HG02678 (cell line): ENCODE results near the gene FANCM.
"Not testable (repeated sequence)": the region's sequence is repeated elsewhere in the genome, so short reads cannot be mapped to it uniquely, and the experiment has no call there.

Experiments used
- ATAC-seq: cut with Tn5 transposase; IDR thresholded peaks from one replicate; pipeline ENCODE4 v1.9.1; 2021; ENCODE audit warnings: mild to moderate bottlenecking, moderate library complexity; ENCODE audit not compliant: unreplicated experiment

FANCM gene

DNA sequence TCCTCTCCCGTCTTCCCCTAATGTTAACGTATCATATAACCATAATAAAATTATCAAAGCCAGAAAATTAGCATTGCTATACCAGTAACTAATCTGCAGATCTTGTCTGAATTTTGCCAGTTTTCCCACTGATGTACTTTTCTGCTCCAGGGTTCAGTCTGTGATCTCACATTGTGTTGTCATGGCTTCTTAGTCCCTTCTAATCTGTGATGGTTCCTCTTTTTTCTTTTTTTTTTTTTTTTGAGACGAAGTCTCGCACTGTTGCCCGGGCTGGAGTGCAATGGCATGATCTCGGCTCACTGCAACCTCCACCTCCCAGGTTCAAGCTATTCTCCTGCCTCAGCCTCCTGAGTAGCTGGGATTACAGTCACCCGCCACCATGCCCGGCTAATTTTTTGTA is 6.4 kb downstream of the FANCM start:
- ATAC-seq = not testable (repeated sequence)

DNA sequence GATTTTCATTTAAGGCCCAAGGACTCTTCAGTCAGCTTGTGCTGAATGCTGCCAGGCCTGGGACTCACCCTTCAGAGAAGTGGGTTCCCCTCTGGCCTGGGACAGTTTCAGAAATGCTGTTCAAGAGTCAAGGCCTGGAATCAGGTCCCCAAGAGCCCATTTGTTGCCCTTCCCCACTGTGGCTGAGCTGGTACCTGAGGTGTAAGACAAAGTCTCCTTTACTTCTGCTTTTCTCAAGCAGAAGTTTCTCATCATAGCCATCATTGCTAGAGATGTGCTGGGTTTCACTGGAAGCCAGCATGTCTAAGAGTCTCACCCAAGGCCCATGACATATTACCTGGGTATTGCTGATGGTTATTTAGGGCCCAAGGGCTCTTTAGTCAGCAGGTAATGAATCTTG is 8.9 kb downstream of the FANCM start:
- peak; percentile 54 for ATAC-seq

DNA sequence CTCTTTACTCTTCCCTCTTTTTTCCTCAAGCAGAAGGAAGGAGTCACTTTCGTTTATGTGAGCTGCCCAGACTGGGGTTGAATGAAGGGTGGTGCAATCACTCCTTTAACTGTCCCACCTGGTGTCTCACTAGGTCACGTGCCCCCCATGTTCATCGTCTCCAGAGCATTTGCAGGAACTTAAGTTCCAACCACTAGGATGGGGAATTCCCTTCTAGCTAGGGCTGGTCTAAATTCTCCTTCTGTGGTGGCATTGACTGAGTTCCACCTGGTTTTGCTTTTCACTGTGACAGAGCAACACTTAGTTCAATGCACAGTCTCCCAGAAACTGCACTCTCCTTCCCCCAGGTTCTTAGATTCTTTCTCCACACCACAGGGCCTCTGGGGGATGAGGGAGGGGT is 9.5 kb downstream of the FANCM start:
- peak; percentile 66 for ATAC-seq

DNA sequence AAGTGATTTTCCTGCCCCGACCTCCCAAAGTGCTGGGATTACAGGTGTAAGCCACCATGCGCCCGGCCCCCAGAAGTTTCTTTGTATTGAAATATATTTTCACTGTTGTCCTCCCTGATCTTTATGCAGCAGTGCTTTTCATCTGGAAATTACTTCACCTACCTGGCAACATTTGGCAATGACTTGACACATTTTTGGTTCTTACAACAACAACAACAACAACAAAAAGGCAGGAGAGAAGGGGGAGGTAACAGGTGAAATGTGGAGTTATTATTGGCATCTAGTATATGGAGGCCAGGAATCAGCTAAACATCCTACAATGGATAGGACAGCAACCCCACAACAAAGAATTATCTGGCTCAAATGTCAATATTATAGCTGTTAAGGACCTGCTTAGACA is 13.9 kb downstream of the FANCM start:
- no peak for ATAC-seq

GRCh38 chr14:45150386-45150890 is 14.7 kb downstream of the FANCM start:
- ATAC-seq = no peak

- ATAC-seq = no peak
These were observed 20.3 kb downstream of the FANCM start for GRCh38 chr14:45156067-45156466.

GRCh38 chr14:45169906-45170305 is 34.2 kb downstream of the FANCM start:
- ATAC-seq = no peak

DNA sequence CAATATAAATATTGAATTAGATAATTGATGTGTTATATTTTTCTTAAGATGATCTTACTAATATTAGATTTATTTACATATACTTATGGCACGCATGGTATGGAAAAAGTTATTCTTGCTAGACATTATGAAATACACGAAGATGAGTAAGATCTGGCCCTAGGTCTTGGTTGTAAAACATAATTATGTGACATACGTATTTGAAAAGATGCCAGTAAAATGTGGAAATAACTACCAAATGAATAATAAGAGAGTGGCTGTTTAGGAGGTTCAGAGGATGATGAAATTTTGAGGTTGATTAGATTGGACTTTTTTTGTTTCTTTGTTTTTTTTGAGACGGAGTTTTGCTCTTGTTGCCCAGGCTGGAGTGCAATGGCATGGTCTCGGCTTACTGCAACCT is 41.3 kb downstream of the FANCM start:
- ATAC-seq = no peak

DNA sequence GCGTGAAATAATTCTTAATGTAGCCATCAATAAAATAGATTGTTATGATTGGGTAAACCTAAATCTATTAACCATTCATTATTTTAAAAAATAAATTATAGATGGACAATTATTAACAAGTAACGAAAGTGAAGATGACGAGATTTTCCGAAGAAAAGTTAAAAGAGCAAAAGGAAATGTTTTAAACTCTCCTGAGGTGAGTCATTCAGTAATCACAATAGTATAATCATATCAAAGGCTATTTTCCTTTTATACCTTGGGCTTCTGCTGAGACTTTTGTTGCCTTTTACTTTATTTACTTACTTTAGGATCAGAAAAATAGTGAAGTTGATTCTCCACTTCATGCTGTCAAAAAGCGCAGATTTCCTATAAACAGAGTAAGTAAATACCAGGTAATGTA is 45.6 kb downstream of the FANCM start:
- no peak for ATAC-seq

GRCh38 chr14:45181806-45182205 is 46.1 kb downstream of the FANCM start:
- no peak for ATAC-seq

DNA sequence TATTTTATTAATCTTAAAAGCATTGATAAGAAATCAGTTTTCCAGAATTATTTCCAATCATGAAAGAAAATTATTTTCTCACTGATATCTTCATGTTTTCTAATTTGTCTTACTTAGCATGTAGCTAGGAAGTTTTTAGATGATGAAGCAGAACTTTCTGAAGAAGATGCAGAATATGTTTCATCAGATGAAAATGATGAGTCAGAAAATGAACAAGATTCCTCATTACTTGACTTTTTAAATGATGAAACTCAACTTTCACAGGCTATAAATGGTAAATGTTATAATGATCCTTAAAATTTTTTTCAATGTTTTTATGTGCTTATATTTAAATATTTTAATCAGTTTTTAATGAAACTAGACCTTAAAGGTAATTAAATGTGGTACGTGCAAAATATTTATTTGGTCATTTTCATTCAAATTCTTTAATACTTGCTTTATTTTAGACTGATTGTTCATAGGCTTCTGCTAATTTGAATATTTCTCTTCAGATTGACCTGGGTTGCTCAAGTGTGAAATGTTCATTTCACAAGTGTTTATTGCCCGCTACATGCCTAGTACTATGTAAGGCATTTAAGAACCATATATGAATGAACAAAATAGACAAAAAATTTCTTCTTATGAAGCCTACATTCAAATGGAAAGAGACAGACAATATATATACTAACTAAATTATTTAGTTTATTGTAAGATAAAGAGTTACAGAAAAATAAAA is 49.5 kb downstream of the FANCM start:
- no peak for ATAC-seq

- peak; percentile 65 for ATAC-seq
These were observed 59.2 kb downstream of the FANCM start for GRCh38 chr14:45194964-45195363.

DNA sequence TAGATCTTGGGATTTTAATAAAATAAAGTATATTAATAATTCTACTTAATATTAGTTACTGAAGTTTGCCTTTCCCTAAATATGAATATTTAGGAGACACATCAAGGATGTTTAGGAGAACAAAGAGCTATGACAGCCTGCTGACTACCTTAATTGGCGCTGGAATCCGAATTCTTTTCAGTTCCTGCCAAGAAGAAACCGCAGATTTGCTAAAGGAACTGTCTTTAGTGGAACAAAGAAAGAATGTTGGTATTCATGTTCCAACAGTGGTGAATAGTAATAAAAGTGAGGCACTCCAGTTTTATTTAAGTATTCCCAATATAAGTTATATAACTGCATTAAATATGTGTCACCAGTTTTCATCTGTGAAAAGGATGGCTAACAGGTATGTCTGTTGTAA is 62.8 kb downstream of the FANCM start:
- no peak for ATAC-seq

- ATAC-seq = no peak
These were observed 63.5 kb downstream of the FANCM start for GRCh38 chr14:45199230-45199629.

DNA sequence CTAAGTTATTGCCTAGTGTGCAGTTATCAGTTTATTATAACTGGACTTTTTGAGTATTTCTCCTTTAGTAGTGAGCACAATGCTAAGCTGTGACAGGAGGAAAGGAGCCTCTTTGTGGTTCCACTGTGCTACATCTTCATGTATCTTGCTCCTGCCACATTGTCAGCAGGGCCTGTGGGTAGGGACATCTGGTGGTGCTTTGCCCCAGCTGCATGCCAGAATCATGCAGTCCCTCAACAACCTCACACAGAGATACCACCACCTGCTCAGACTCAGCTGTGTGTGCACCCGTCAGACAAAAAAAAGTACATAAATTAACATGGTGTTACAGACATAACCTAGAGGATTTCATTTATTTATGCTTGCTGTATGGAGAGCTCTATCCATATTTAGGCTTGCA is 66.2 kb downstream of the FANCM start:
- peak; percentile 79 for ATAC-seq

DNA sequence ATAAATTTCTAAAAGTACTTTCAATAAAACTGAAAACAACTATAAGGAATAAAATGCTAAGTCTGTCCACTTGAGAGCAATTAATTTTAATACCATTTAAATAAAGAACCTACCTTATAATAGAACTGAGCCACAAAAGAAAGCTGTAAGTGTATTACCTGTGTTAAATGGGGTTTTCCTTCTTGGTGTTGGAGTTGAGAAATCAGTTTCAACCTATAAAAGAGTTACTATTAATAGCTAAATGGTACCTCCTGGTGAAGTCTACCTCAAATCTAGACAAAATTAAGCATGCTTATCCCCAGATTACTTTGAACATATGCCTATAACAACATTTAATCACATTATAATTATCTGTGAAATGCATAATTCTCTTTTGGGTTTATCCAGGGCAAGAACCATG is 68.5 kb downstream of the FANCM start:
- no peak for ATAC-seq

DNA sequence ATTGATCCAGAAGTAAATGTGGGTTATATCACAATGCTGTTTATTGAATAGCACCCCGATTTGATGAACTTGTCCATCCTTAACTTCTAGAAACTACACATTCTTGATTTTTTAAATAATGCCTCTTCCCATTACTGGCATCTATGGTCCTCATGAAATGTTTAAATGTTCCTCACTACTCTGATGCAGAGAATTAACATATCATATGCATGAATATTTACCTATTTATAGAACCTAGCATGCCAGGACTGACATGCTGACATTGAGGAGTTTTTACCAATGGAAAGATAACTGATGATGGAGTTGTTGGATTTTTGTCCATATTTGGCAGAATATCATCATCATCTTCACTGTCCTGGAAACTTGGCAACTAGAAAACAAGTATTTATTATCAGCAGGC is 74.4 kb downstream of the FANCM start:
- ATAC-seq = no peak

- no peak for ATAC-seq
These were observed 75.6 kb downstream of the FANCM start for GRCh38 chr14:45211295-45211694.

DNA sequence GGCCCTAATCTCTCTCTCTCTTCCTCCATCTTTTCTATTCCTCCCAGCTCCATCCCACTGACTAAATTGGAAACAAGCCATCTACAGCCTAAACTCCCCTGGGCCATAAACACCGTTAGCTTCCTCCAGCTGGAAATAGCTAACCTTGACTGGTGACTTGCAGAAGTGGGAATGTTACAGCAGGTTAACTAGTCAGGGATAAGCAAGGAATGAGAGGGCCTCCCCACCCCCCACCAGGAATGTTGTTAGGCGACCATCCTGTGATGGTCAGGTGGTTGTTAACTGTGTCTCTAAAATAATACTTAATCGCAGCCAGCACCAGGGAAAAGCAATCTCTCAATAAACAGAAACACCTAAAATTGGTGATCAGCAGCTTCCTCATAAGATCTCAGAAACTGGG is 76.5 kb downstream of the FANCM start:
- no peak for ATAC-seq

- ATAC-seq = not testable (repeated sequence)
These were observed 78.0 kb downstream of the FANCM start for GRCh38 chr14:45213716-45214115.

DNA sequence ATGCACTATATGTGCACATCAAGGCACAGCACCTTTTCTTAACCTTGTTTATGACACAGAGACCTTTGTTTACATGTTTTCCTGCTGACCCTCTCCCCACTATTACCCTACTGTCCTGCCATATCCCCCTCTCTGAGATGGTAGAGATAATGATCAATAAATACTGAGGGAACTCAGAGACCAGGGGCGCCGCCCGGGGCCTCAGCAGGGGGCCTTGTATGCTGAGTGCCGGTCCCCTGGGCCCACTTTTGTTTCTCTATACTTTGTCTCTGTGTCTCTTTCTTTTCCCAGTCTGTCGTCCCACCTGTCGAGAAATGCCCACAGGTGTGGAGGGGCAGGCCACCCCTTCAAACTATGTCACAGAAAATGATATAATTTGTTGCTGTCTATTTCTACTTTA is 78.6 kb downstream of the FANCM start:
- not testable (repeated sequence) for ATAC-seq

- ATAC-seq = peak; percentile 71
These were observed 86.9 kb downstream of the FANCM start for GRCh38 chr14:45222485-45223262.
